HepG2 (cell line): ENCODE data around the gene KAZN. TPM values are rescaled to one million over a fixed set of nuclear protein-coding genes. Genes with fewer than 3 reads are reported as not detected.

Experiments used
- ATAC-seq: fragments of 200-7000 bp; cut with Tn5 transposase; 3 replicates; pipeline ENCODE4 v1.9.1; 2020; ENCODE audit warnings: mild to moderate bottlenecking, moderate library complexity
- BruUV-seq: library from RNA; stranded (reverse); fragments of 400-500 nt; replicated peaks from 2 replicates; lab custom pipeline; 2021; lab: Mats Ljungman, UMichigan
- CTCF ChIA-PET: fragments of 300-600 bp; formaldehyde crosslinking; extraction: SDS; loops from one replicate; lab custom pipeline; 2021; ENCODE audit warnings: low total read pairs, inconsistent platforms, low intra/inter-chr PET ratio; lab: Yijun Ruan, JAX
- POLR2A ChIA-PET: fragments of 350-600 bp; sonication (Branson Sonifier 250); formaldehyde crosslinking; loops from one replicate; lab custom pipeline; 2020; ENCODE audit warnings: antibody characterized with exemption, inconsistent platforms; lab: Yijun Ruan, JAX
- DNase-seq: peaks from one replicate; pipeline ENCODE4 v3.0.0-alpha.2; 2015; ENCODE audit warnings: low spot score
- FAIRE-seq: peaks from 3 replicates; lab custom pipeline; 2011; peaks lifted over from hg19 to GRCh38; lab: Jason Lieb, UNC
- H2AFZ ChIP-seq: one replicate; pipeline ENCODE4 v1.6.1; 2011; ENCODE audit warnings: low read length, inconsistent platforms
- H3K27ac ChIP-seq: fragments of 300-600 bp; 3 replicates; pipeline ENCODE4 v1.8.0; 2011; ENCODE audit warnings: mixed run types, mild to moderate bottlenecking, mixed read lengths, low read length, inconsistent platforms; ENCODE audit not compliant: insufficient read depth; ENCODE audit errors: extremely low read length
- H3K27me3 ChIP-seq, 2 experiments: fragments of 200-600 bp in 1 of 2; 2 replicates in 1 of 2; 3 replicates in 1 of 2; pipeline versions ENCODE4 v1.6.0 to v1.8.0; 2011; ENCODE audit warnings: low read length in 2 of 2, mild to moderate bottlenecking in 2 of 2, moderate library complexity in 2 of 2, inconsistent platforms in 1 of 2; ENCODE audit not compliant: insufficient read depth in 2 of 2, control insufficient read depth in 1 of 2
- H3K36me3 ChIP-seq, 2 experiments: fragments of 200-600 bp in 1 of 2; replicated peaks in 1 of 2; 2 replicates in 1 of 2; 3 replicates in 1 of 2; pipeline versions ENCODE4 v1.5.1 to v1.8.0; 2011; ENCODE audit warnings: low read length in 2 of 2, inconsistent platforms in 1 of 2; ENCODE audit not compliant: insufficient read depth in 2 of 2, control insufficient read depth in 1 of 2
- H3K4me1 ChIP-seq: 2 replicates; pipeline ENCODE4 v1.5.1; 2012; ENCODE audit warnings: low read length, inconsistent platforms; ENCODE audit not compliant: insufficient read depth
- H3K4me2 ChIP-seq: 2 replicates; pipeline ENCODE4 v1.6.0; 2011; ENCODE audit warnings: low read depth, low read length, inconsistent platforms
- H3K4me3 ChIP-seq, 3 experiments: fragments of 200-600 bp in 1 of 3; sonication (generic), shearing (Covaris generic) in 1 of 3; replicated peaks in 1 of 3; 2 replicates each; pipeline ENCODE4 v1.5.1; 2011 to 2016; ENCODE audit warnings: low read length in 3 of 3, inconsistent platforms in 2 of 3, low read depth in 2 of 3, mild to moderate bottlenecking in 2 of 3, control low read depth in 1 of 3, mixed read lengths in 1 of 3; ENCODE audit not compliant: insufficient read depth in 1 of 3
- H3K79me2 ChIP-seq: one replicate; pipeline ENCODE4 v1.6.1; 2011; ENCODE audit warnings: low read length, inconsistent platforms; ENCODE audit not compliant: insufficient read depth
- H3K9ac ChIP-seq: 2 replicates; pipeline ENCODE4 v1.6.0; 2011; ENCODE audit warnings: mild to moderate bottlenecking, low read depth, low read length, inconsistent platforms; ENCODE audit not compliant: insufficient read depth
- H3K9me3 ChIP-seq: 2 replicates; pipeline ENCODE4 v1.5.1; 2012; ENCODE audit warnings: mild to moderate bottlenecking, low read length
- H4K20me1 ChIP-seq: 2 replicates; pipeline ENCODE4 v1.6.0; 2011; ENCODE audit warnings: inconsistent platforms, mild to moderate bottlenecking, low read length, moderate library complexity; ENCODE audit not compliant: insufficient read depth
- CBX1 ChIP-seq: IDR thresholded peaks from one replicate; pipeline ENCODE4 v1.6.1; 2016; ENCODE audit warnings: antibody characterized with exemption, low read depth
- CTCF ChIP-seq: sonication (generic); formaldehyde crosslinking; IDR thresholded peaks from 2 replicates; pipeline ENCODE4 v1.5.0; 2020; ENCODE audit warnings: mild to moderate bottlenecking, missing genetic modification reagents, moderate library complexity
- GMEB1 ChIP-seq: sonication (generic); formaldehyde crosslinking; IDR thresholded peaks from 2 replicates; pipeline ENCODE4 v1.5.1; 2020; ENCODE audit warnings: missing genetic modification reagents, mild to moderate bottlenecking, borderline replicate concordance
- IKZF1 ChIP-seq: fragments of 450-650 bp; IDR thresholded peaks from 2 replicates; pipeline ENCODE4 v1.7.1; 2016
- JDP2 ChIP-seq: sonication (generic); formaldehyde crosslinking; IDR thresholded peaks from 2 replicates; pipeline ENCODE4 v1.8.1; 2022; ENCODE audit warnings: missing genetic modification reagents, borderline replicate concordance
- KAT7 ChIP-seq: IDR thresholded peaks from 2 replicates; pipeline ENCODE4 v1.6.1; 2018; ENCODE audit warnings: borderline replicate concordance, missing compliant biosample characterization
- MLX ChIP-seq: IDR thresholded peaks from 2 replicates; pipeline ENCODE4 v1.6.1; 2016
- MYC ChIP-seq: sonication (generic); formaldehyde crosslinking; IDR thresholded peaks from 2 replicates; pipeline ENCODE4 v1.9.0; 2021; ENCODE audit warnings: missing genetic modification reagents, borderline replicate concordance
- NBN ChIP-seq: fragments of 450-650 bp; conservative IDR thresholded peaks from 2 replicates; pipeline ENCODE4 v1.6.1; 2017
- RXRB ChIP-seq: IDR thresholded peaks from 2 replicates; pipeline ENCODE4 v1.6.1; 2016; ENCODE audit warnings: borderline replicate concordance, missing genetic modification reagents, missing compliant biosample characterization
- SETDB1 ChIP-seq: sonication (generic); formaldehyde crosslinking; IDR thresholded peaks from 2 replicates; pipeline ENCODE4 v1.5.1; 2020; ENCODE audit warnings: missing genetic modification reagents, mild to moderate bottlenecking, borderline replicate concordance
- STAG1 ChIP-seq: sonication (generic); formaldehyde crosslinking; IDR thresholded peaks from 2 replicates; pipeline ENCODE4 v1.4.0; 2020; ENCODE audit warnings: missing genetic modification reagents
- TEAD3 ChIP-seq: optimal IDR thresholded peaks from 2 replicates; pipeline ENCODE3; 2016; ENCODE audit warnings: borderline replicate concordance
- ZBTB25 ChIP-seq: IDR thresholded peaks from 2 replicates; pipeline ENCODE4 v1.6.1; 2018; ENCODE audit warnings: missing genetic modification reagents
- ZKSCAN8 ChIP-seq: IDR thresholded peaks from 2 replicates; pipeline ENCODE4 v1.6.1; 2016; ENCODE audit warnings: borderline replicate concordance, missing genetic modification reagents, missing compliant biosample characterization
- ZNF746 ChIP-seq: sonication (generic); formaldehyde crosslinking; IDR thresholded peaks from 2 replicates; pipeline ENCODE4 v1.8.0; 2022; ENCODE audit warnings: mild to moderate bottlenecking, missing genetic modification reagents
- WGBS: methylation state at CpG from one replicate; pipeline ENCODE4 v1.1.6; 2017; ENCODE audit warnings: low lambda C conversion rate; 5-methylcytosine and 5-hydroxymethylcytosine counted together
- in situ Hi-C: cut with HindIII; loops from 2 replicates; pipeline ENCODE4 v1.10.0; 2017; ENCODE audit warnings: low pct_unique_long_range_greater_than_20kb; ENCODE audit not compliant: extremely low pct_ligation_motif_present
- intact Hi-C: fragments of 100-400 bp; cut with micrococcal nuclease; formaldehyde crosslinking; loops from one replicate; pipeline ENCODE4 v1.10.0; 2022; ENCODE audit not compliant: unreplicated experiment
- polyA plus RNA-seq, 8 experiments: library from polyadenylated mRNA; depleted of rRNA in 3 of 8; stranded (reverse) in 7 of 8; unstranded in 1 of 8; fragments of >200 nt; fragmentation: Illumina TruSeq in 4 of 8; extraction: Trizol in 4 of 8; gene quantifications; 2 replicates each; pipeline versions ENCODE4 v1.2.1 to v1.2.3, GENCODE V29; 2011 to 2016; ENCODE audit warnings: low read depth in 4 of 8, missing spikeins in 1 of 8, mixed read lengths in 1 of 8; ENCODE audit not compliant: insufficient read depth in 1 of 8
- total RNA-seq, 5 experiments: library from RNA; depleted of rRNA; stranded (reverse); fragments of >200 nt; fragmentation: Illumina TruSeq; extraction: Trizol; gene quantifications; 2 replicates each; pipeline ENCODE4 v1.2.3, GENCODE V29; 2016; ENCODE audit warnings: low read depth in 1 of 5

KAZN gene
- total and polyA plus RNA-seq, 2 of the 13 experiments (the other 11 are each of a cell fraction or from before 2014, with no cell fraction given) = 10.4 to 13.5 TPM

GRCh38 chr1:14804626-14805025 is 206.1 kb downstream of the KAZN start:
- DNase-seq = no peak
- POLR2A ChIA-PET = no interaction called here

More at GRCh38 chr1:14804626-14805025, 206.1 kb downstream of the KAZN start:
- CTCF ChIA-PET = no interaction called here
- Histone ChIP-seq H3K9me3 (peaks cover 21% of the 10 kb centered on the region), H3K9ac (no peak overlapping the region), H3K27ac (no peak overlapping the region), H3K4me2 (no peak overlapping the region), H4K20me1 (no peaks in the 10 kb centered on the region), H3K79me2 (no peaks in the 10 kb centered on the region), H2AFZ (no peak overlapping the region), H3K4me3 (no peak overlapping the region), H3K36me3 (no peaks in the 10 kb centered on the region), H3K27me3 (peaks cover 4 to 39% of the 10 kb centered on the region in 2 experiments; a peak in 3 of 5 replicates), H3K4me1 (no peaks in the 10 kb centered on the region)
- ATAC-seq (peak; percentile 80), FAIRE-seq (no peak)
- TF ChIP-seq NBN = no peak
- no peak for TF ChIP-seq GMEB1 (CRISPR knock-in tag)
- TF ChIP-seq ZNF746 (CRISPR knock-in tag) = no peak
- no peak for TF ChIP-seq IKZF1
- no peak for TF ChIP-seq RXRB
- no peak for TF ChIP-seq JDP2 (CRISPR knock-in tag)
- TF ChIP-seq KAT7 (CRISPR knock-in tag) = no peak
- TF ChIP-seq MLX (CRISPR knock-in tag) = no peak
- TF ChIP-seq SETDB1 (CRISPR knock-in tag) = no peak
- TF ChIP-seq CTCF (CRISPR knock-in tag) = peak; percentile 39
- TF ChIP-seq MYC (CRISPR knock-in tag) = no peak
- TF ChIP-seq TEAD3 = no peak
- TF ChIP-seq STAG1 (CRISPR knock-in tag) = peak; percentile 43
- TF ChIP-seq ZKSCAN8 (CRISPR knock-in tag) = no peak
- TF ChIP-seq ZBTB25 (CRISPR knock-in tag) = no peak
- no peak for TF ChIP-seq CBX1
- intact Hi-C loops (no loop called here), in situ Hi-C loops (no loop called here)
- BruUV-seq = no TSS peak
- 6% methylated on average over 3 of the region's 5 CpGs for WGBS
